OCI-LY1 (cell line): ENCODE data around the gene THEM4.

Experiments
- H2AFZ ChIP-seq: fragments of 200-600 bp; sonication (generic), shearing (Covaris generic); 2 replicates; pipeline ENCODE4 v1.6.0; 2014; ENCODE audit warnings: antibody characterized with exemption, mild to moderate bottlenecking, low read length
- H3F3A ChIP-seq: fragments of 200-600 bp; sonication (generic), shearing (Covaris generic); 2 replicates; pipeline ENCODE4 v1.6.0; 2014; ENCODE audit warnings: mild to moderate bottlenecking, antibody characterized with exemption, low read length, moderate library complexity; ENCODE audit not compliant: insufficient read depth
- H3K27ac ChIP-seq: fragments of 200-600 bp; sonication (generic); 2 replicates; pipeline ENCODE4 v1.5.1; 2014; ENCODE audit warnings: low read length, mixed run types, mild to moderate bottlenecking, low read depth; ENCODE audit not compliant: poor library complexity, severe bottlenecking
- H3K27me3 ChIP-seq: fragments of 200-600 bp; sonication (generic); 2 replicates; pipeline ENCODE4 v1.6.0; 2014; ENCODE audit warnings: antibody characterized with exemption, mild to moderate bottlenecking, low read length, moderate library complexity; ENCODE audit not compliant: insufficient read depth
- H3K36me3 ChIP-seq: fragments of 200-600 bp; sonication (generic); 2 replicates; pipeline ENCODE4 v1.6.1; 2014; ENCODE audit warnings: mild to moderate bottlenecking, antibody characterized with exemption, low read length, moderate library complexity, mixed read lengths; ENCODE audit not compliant: insufficient read depth
- H3K4me1 ChIP-seq: fragments of 200-600 bp; sonication (generic); 2 replicates; pipeline ENCODE4 v1.5.1; 2014; ENCODE audit warnings: mild to moderate bottlenecking, low read length, moderate library complexity; ENCODE audit not compliant: insufficient read depth, severe bottlenecking
- H3K4me2 ChIP-seq: fragments of 200-600 bp; sonication (generic), shearing (Covaris generic); 2 replicates; pipeline ENCODE4 v1.6.1; 2014; ENCODE audit warnings: low read length
- H3K4me3 ChIP-seq: fragments of 200-600 bp; sonication (generic); 2 replicates; pipeline ENCODE4 v1.5.1; 2014; ENCODE audit warnings: low read length, low read depth, mild to moderate bottlenecking, mixed read lengths; ENCODE audit not compliant: poor library complexity, severe bottlenecking
- H3K79me2 ChIP-seq: fragments of 200-600 bp; shearing (Covaris generic); 2 replicates; pipeline ENCODE4 v1.6.1; 2016; ENCODE audit warnings: mixed run types, low read length, mixed read lengths; ENCODE audit not compliant: insufficient read depth
- H3K9ac ChIP-seq: fragments of 200-600 bp; sonication (generic), shearing (Covaris generic); 2 replicates; pipeline ENCODE4 v1.6.1; 2014; ENCODE audit warnings: mild to moderate bottlenecking, low read length, mixed read lengths
- H3K9me2 ChIP-seq: fragments of 200-600 bp; sonication (generic), shearing (Covaris generic); 2 replicates; pipeline ENCODE4 v1.6.1; 2014; ENCODE audit warnings: low read depth, mild to moderate bottlenecking, low read length, mixed read lengths
- H3K9me3 ChIP-seq: fragments of 200-600 bp; shearing (Covaris generic); 2 replicates; pipeline ENCODE4 v1.6.1; 2014; ENCODE audit warnings: low read length, mixed read lengths
- H4K20me1 ChIP-seq: fragments of 200-600 bp; sonication (generic), shearing (Covaris generic); 2 replicates; pipeline ENCODE4 v1.6.0; 2016; ENCODE audit warnings: mild to moderate bottlenecking, low read length; ENCODE audit not compliant: insufficient read depth
- CTCF ChIP-seq: fragments of 200-600 bp; sonication (generic), shearing (Covaris generic); IDR thresholded peaks from 2 replicates; pipeline ENCODE4 v1.5.1; 2017; ENCODE audit warnings: mild to moderate bottlenecking, antibody characterized with exemption, low read length, moderate library complexity, mixed read lengths
- EZH2 ChIP-seq: fragments of 200-600 bp; sonication (generic), shearing (Covaris generic); IDR thresholded peaks from 2 replicates; pipeline ENCODE4 v1.8.0; 2017; ENCODE audit warnings: borderline replicate concordance, mixed run types, mild to moderate bottlenecking, antibody characterized with exemption, low read length, moderate library complexity, mixed read lengths

The THEM4 gene

GRCh38 chr1:151859891-151860293 lies 49.4 kb downstream of the THEM4 start:
- H3K4me1 ChIP-seq: no peaks in the 10 kb centered on the region
- peaks cover 6% of the 10 kb centered on the region; the same call in 1 of the 2 replicates for H3K27me3 ChIP-seq
- no peak overlapping the region for H2AFZ ChIP-seq
- no peak overlapping the region for H3K4me2 ChIP-seq
- H3K4me3 ChIP-seq: no peak overlapping the region
- no peaks in the 10 kb centered on the region for H3F3A ChIP-seq
- no peaks in the 10 kb centered on the region for H3K9me2 ChIP-seq
- no peak overlapping the region for H3K9ac ChIP-seq
- H3K27ac ChIP-seq: no peak overlapping the region
- H4K20me1 ChIP-seq: no peaks in the 10 kb centered on the region
- no peak for TF ChIP-seq CTCF
- no peak for TF ChIP-seq EZH2
- no peaks in the 10 kb centered on the region for H3K36me3 ChIP-seq
- no peaks in the 10 kb centered on the region for H3K79me2 ChIP-seq
- no peaks in the 10 kb centered on the region for H3K9me3 ChIP-seq

- H3K27ac ChIP-seq: no peak overlapping the region
- H3K36me3 ChIP-seq: no peaks in the 10 kb centered on the region
- no peaks in the 10 kb centered on the region for H3K9me3 ChIP-seq
- H3K4me2 ChIP-seq: no peak overlapping the region
- H3K27me3 ChIP-seq: peaks cover 6% of the 10 kb centered on the region; the same call in 1 of the 2 replicates
- no peaks in the 10 kb centered on the region for H3K4me1 ChIP-seq
- H3F3A ChIP-seq: no peaks in the 10 kb centered on the region
- H4K20me1 ChIP-seq: no peaks in the 10 kb centered on the region
- H3K9ac ChIP-seq: no peak overlapping the region
- no peaks in the 10 kb centered on the region for H3K79me2 ChIP-seq
- H3K4me3 ChIP-seq: no peak overlapping the region
- no peaks in the 10 kb centered on the region for H3K9me2 ChIP-seq
- no peak overlapping the region for H2AFZ ChIP-seq
- TF ChIP-seq CTCF (no peak), EZH2 (no peak)
Observed at GRCh38 chr1:151858886-151859665, 50.2 kb downstream of the THEM4 start.

GRCh38 chr1:151858030-151858746 lies 51.1 kb downstream of the THEM4 start:
- Histone ChIP-seq H3K9me3 (no peaks in the 10 kb centered on the region), H3K36me3 (no peaks in the 10 kb centered on the region), H3K4me1 (no peaks in the 10 kb centered on the region), H3K27me3 (peaks cover 6% of the 10 kb centered on the region; the same call in 1 of the 2 replicates), H3K4me3 (no peak overlapping the region), H3K27ac (no peak overlapping the region), H3F3A (no peaks in the 10 kb centered on the region), H2AFZ (no peak overlapping the region), H3K9me2 (no peaks in the 10 kb centered on the region), H3K79me2 (no peaks in the 10 kb centered on the region), H3K9ac (no peak overlapping the region), H4K20me1 (no peaks in the 10 kb centered on the region), H3K4me2 (no peak overlapping the region)
- TF ChIP-seq EZH2 (no peak), CTCF (no peak)
